Liver (tissue), 3 donors: ENCODE data around the gene SIGLEC8.
"Not testable (repeated sequence)": the region's sequence is repeated elsewhere in the genome, so short reads cannot be mapped to it uniquely, and the experiment has no call there.

Experiments used
- JUND ChIP-seq, 2 donors: IDR thresholded peaks; 2 replicates each; pipeline ENCODE4 v1.6.1; 2016; ENCODE audit warnings: antibody characterized with exemption in 2 of 2
- RAD21 ChIP-seq, 2 donors: IDR thresholded peaks; 2 replicates each; pipeline ENCODE4 v1.6.1; 2016; ENCODE audit warnings: antibody characterized with exemption in 2 of 2, mild to moderate bottlenecking in 2 of 2
- RXRA ChIP-seq, 2 donors: IDR thresholded peaks; 2 replicates each; pipeline ENCODE4 v1.6.1; 2017 to 2018; ENCODE audit warnings: antibody characterized with exemption in 2 of 2, mild to moderate bottlenecking in 1 of 2
- TAF1 ChIP-seq: conservative IDR thresholded peaks from 2 replicates; pipeline ENCODE4 v1.6.1; 2016; ENCODE audit warnings: antibody characterized with exemption, mild to moderate bottlenecking
- TF ChIP-seq, protein P1 (sequence below): IDR thresholded peaks from 2 replicates; pipeline ENCODE4 v1.6.1; 2016; ENCODE audit warnings: antibody characterized with exemption
- TF ChIP-seq, protein P2 (sequence below): fragments of 150-350 bp; IDR thresholded peaks from 2 replicates; pipeline ENCODE4 v1.5.1; 2017; ENCODE audit warnings: improper control_type of control experiment, low read depth, low read length; ENCODE audit not compliant: missing input control
- donor health status: healthy.
- donor health status: healthy.

GRCh38 chr19:51447510-51447909 is 10.7 kb downstream of the SIGLEC8 start:
- TF ChIP-seq, protein P1, sequence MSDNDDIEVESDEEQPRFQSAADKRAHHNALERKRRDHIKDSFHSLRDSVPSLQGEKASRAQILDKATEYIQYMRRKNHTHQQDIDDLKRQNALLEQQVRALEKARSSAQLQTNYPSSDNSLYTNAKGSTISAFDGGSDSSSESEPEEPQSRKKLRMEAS = not testable (repeated sequence)
- TF ChIP-seq, protein P2, sequence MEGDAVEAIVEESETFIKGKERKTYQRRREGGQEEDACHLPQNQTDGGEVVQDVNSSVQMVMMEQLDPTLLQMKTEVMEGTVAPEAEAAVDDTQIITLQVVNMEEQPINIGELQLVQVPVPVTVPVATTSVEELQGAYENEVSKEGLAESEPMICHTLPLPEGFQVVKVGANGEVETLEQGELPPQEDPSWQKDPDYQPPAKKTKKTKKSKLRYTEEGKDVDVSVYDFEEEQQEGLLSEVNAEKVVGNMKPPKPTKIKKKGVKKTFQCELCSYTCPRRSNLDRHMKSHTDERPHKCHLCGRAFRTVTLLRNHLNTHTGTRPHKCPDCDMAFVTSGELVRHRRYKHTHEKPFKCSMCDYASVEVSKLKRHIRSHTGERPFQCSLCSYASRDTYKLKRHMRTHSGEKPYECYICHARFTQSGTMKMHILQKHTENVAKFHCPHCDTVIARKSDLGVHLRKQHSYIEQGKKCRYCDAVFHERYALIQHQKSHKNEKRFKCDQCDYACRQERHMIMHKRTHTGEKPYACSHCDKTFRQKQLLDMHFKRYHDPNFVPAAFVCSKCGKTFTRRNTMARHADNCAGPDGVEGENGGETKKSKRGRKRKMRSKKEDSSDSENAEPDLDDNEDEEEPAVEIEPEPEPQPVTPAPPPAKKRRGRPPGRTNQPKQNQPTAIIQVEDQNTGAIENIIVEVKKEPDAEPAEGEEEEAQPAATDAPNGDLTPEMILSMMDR = not testable (repeated sequence)
- not testable (repeated sequence) for TF ChIP-seq RAD21 (IDR thresholded peaks at IDR 0.05); JUND (IDR thresholded peaks at IDR 0.05); TAF1; RXRA (IDR thresholded peaks at IDR 0.05)
